CD4-positive, alpha-beta T cell treated with Interleukin-21 for 1 hour (primary cell): Measurements from ENCODE around the gene PHLPP1.

ENCODE experiments used
- DNase-seq: peaks from one replicate; pipeline ENCODE4 v3.0.0-alpha.2; 2020

Gene PHLPP1

DNA sequence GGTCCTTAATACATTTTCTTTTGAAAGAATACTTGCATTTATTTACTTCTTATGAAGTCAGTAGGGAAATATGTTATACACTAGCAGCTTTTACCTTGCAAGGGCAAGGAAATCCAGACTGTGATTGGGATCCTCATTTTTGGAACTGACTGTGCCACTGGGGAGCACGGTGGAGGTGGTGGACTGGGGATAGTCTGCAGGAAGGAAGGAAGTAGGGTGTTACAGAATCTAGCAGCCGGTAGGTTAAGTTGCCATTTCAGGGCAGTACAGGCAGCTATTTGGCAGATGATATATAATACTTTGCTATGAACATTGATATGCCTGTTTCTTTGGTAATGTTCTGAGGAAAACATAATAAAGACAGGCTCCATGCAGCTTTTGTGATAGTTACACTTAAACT, 238.3 kb downstream of the PHLPP1 start:
- no peak for DNase-seq

DNA sequence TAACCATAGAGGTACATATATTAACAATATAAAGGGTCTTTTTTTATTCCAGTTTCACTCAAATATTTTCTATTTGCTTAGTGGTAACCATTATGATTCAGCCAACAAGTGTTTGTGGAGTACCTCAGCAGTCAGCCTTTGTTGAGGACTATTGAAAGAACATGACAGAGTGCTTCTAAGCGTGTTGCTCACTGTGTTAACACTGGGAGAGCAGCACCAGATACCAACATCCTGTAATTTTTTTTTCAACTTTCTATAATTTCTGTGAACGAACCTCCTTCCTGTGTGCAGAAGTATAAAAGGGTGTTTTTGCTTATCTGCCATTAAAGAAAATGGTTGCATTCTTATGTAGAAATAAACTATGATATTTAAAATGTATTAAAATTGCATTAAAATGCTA, 239.0 kb downstream of the PHLPP1 start:
- no peak for DNase-seq

DNA sequence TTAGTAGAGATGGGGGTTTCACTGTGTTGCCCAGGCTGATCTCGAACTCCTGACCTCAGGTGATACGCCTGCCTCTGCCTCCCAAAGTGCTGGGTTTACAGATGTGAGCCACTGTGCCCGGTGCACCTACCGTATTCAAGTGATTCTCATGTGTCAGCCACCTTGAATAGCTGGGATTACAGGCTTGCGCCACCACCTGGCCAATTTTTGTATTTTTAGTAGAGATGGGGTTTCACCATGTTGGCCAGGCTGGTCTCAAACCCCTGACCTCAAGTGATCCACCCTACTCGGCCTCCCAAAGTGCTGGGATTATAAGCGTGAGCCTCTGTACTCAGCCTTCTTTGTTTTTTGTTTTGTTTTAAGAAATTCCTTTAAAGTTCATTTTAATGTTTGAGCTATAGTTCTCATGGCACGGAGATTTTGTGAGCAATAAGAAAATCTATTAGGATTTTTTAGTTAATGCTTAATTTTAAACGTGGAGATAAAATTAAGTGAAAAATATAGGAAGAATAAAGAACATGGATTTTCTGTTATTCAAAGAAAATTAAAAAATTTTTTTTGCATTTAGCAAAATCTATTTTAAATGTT, 242.6 kb downstream of the PHLPP1 start:
- peak; percentile 54 for DNase-seq

DNA sequence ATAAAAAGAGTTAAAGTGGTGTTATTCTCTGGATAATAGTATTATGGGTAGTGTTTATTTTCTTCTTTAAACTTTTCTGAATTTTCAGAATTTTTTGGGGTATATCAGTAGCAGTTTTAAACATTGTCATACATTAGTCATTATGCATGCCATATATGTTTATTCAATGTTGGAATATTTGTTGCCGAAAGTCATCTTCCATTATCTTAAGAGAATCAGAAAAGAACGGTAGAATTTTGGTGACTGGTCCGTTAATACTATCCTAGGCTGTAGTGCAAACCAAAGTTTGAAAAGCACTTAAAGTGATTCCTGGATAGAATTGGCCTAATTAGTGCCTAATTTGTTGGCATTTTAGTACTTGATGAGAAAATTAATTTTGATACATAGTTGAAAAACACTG, 244.1 kb downstream of the PHLPP1 start:
- DNase-seq: no peak

DNA sequence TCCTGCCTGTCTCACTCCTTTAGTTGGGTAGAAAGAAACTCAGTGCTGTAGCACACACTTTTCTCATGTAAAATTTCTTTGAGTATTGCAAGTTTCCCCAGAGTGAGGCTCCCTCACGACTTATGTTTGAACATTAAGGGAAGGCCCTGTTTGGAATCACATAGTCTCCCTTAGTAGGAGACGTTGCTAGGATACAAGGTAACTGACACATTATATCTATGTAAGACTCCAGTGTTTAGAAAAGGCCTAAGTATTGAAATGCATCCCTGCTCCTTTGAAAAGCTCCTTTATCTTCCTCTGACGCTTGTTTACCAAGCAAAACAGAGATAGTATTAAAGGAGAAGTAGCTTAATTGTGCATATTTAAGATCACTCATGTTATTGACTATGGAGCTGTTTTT, 248.2 kb downstream of the PHLPP1 start:
- no peak for DNase-seq

DNA sequence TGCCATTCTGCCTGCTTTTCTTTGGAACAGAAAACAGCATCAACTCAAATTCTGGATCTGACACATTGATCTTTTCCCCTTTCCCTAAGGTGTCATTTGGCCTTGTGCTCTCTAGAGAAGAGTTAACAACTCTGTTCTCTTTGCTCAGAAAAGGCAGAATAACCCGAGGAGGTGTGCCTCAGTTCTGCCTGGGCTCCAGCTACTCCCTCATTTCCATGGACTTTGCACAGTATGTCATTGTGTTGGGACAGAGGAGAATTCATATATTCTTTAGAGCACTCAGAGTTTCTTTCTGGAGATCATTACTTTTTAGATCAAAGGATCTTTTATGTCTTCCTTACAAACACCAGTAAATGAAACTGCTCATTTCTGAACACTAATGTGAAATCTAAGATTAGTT, 249.1 kb downstream of the PHLPP1 start:
- DNase-seq: no peak

DNA sequence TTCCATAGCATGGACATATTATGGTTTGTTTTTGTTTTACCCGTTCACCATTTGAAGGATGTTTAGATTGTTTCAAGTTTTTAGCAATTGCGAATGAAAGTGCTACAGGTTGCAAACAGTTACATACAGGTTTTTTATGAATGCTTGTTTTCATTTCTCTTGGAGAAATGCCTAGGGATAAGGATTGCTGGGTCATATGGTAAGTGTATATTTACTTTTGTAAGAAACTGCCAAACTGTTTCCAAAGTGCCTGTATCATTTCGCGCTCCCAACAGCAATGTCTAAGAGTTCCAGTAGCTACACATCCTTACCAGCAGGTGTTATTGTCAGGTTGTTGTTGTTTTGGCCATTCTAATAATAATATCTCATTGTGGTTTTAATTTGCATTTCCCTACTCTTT, 251.7 kb downstream of the PHLPP1 start:
- no peak for DNase-seq

DNA sequence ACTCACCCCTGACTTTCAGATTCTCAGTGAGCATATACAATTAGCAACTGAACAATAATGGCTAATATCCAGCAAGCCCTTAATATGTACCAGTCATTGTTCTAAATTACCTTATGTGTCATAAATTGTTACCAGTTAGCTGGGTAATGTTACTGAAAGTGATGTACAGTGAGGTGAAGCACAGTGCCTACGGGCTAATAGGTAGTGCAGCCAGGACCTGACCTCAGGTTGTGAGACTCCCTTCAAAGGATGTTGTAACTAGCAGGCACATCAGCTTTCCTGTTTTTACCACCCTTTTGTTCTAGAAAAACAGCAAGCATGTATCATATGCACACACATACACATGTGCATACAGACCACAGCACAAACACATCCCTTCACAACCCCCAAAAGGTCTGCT, 258.3 kb downstream of the PHLPP1 start:
- DNase-seq: no peak

DNA sequence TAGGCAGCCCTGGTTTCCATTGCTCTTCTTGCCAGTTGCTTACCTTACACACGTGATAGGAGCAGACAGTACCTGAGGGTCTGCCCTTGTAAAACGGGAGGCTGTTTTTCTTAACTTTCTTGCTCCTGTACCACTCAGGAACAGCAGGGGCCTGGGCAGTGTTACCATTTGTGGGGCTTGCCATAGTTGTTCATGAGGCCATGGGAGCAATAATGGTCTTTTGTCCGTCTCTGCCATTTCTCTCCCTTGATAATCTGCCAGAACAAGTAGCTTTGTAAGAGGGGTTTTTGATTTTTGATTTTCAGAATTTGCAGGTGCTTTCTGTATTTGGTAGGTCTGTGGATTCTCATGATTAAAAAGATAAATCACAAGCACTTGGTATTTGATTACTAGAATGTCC, 259.0 kb downstream of the PHLPP1 start:
- DNase-seq: no peak

DNA sequence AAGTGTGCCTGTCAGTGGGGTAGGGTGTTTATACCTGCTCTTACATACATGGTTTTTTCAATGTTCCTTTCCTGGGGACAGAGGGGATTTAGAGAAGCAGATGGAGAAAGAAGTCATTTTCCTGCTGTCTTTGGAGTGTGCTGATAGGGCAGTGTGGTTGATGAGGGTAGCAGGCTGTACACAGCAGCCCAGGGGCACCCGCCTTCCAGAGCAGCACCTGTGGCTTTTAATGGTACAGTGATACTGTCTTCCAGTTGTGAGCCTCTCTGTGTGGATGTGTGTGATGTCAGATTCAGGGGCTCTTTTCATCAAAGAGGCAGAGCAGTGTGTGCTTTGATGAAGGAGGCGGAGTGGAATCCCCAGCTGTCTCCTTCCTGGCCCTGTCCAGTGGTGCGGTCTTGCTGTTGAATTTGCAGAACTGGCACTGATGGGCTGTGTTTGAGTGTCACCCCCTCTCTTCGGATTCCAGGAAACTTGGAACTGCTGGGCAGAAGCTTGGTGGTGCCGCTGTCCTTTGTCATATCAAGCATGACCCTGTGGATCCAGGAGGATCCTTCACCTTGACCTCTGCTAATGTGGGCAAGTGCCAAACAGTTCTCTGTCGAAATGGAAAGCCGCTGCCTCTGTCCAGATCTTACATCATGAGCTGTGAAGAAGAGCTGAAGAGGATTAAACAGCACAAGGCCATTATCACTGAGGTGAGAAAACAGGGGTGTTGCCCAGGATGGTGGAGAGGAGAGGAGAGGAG, 259.8 kb downstream of the PHLPP1 start:
- no peak for DNase-seq

DNA sequence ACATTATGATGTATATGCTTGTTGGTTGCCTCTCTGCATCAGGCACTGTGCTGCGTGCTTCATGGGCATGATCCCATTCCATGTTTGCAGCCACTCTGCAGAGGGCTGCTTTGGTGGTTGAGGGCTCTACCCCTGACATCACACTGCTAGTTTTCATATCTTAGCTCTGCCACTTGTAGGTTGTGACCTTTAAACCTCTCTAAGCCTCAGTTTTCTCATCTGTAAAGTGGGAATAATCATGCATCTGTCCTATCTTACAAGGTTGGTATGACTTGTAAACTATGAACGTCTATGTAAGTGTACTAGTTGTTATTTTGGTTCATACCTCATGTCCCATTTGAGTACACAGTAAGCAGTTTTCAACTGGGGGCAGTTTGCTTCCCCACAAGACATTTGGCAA, 260.4 kb downstream of the PHLPP1 start:
- DNase-seq: no peak

DNA sequence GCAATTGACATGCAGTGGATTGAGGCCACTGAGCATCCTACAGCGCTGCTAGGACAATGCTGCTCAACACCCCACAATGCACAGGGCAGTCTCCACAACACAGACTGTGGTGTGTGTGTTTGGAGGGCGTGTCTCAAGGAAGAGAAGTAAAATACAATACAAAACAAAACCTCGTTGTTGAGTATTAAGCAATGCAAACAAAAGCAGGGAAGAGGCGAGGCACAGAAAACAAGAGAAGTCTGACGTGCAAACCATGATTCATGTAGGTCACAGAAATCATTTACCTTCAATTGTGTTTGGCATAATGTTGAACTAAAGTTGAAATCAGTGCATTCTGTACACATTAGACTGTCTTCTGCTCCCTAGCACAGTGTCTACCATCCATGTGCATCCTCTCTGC, 260.9 kb downstream of the PHLPP1 start:
- no peak for DNase-seq

DNA sequence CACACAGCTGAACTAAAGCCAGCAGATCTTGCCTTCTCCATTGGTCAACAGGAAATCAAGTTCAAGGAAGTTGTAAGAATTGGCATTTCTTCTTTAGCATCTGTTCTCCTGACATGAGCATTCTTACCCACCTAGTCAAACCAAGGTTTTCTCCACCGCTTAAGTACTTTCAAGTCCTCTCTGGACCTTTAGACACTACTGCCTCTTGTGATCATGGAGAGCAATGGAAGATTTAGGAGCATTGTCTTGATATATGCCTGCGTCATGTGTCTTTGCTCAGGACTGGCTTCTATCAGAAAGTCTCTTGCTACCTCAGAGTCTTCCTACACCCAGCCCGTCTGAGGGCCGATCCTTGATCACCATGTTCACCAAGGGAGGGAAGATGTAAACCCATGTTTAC, 262.2 kb downstream of the PHLPP1 start:
- no peak for DNase-seq

DNA sequence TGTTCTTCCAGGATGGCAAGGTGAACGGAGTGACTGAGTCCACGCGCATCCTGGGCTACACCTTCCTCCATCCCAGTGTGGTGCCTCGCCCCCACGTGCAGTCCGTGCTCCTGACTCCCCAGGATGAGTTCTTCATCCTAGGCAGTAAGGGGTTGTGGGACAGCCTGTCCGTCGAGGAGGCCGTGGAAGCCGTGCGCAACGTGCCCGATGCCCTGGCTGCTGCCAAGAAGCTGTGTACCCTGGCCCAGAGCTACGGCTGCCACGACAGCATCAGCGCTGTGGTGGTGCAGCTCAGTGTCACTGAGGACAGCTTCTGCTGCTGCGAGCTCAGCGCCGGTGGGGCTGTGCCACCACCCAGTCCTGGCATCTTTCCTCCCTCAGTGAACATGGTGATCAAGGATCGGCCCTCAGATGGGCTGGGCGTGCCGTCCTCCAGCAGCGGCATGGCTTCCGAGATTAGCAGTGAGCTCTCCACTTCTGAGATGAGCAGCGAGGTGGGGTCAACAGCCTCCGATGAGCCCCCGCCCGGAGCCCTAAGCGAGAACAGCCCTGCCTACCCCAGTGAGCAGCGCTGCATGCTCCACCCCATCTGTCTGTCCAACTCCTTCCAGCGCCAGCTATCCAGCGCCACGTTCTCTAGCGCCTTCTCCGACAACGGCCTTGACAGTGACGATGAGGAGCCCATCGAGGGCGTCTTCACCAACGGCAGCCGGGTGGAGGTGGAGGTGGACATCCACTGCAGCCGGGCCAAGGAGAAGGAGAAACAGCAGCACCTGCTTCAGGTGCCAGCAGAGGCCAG, 263.1 kb downstream of the PHLPP1 start:
- no peak for DNase-seq

DNA sequence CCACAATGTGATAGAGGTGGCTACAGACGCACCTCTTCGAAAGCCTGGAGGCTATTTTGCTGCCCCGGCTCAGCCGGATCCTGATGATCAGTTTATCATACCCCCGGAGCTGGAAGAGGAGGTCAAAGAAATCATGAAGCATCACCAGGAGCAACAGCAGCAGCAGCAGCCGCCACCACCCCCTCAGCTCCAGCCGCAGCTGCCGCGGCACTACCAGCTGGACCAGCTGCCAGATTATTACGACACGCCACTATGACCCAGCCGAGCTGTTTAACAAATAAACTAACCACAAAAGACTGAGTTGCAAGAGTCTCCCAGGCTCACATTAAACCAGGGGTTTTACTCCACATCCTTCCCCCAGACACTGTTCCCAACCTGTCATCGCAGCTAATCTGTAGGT, 263.8 kb downstream of the PHLPP1 start:
- DNase-seq: no peak

DNA sequence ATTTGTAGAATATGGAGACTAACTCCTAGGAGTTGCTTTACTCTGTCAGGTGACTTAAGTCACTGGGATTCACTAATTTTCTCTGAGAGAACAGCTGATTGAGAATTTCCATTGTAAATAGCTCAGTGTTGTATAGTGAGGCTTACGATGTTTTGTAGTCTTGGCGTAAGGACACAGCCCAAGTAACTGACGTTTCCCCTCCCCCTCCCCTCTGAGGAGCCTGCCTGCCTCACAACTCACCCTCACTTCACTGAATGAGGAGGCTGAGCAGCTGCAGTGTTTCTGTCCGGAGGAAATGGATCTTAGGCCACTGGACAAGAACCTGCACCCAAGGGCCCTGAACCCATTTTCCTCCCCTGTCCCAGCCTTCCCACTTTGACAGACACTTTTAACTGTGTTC, 264.6 kb downstream of the PHLPP1 start:
- DNase-seq: no peak

DNA sequence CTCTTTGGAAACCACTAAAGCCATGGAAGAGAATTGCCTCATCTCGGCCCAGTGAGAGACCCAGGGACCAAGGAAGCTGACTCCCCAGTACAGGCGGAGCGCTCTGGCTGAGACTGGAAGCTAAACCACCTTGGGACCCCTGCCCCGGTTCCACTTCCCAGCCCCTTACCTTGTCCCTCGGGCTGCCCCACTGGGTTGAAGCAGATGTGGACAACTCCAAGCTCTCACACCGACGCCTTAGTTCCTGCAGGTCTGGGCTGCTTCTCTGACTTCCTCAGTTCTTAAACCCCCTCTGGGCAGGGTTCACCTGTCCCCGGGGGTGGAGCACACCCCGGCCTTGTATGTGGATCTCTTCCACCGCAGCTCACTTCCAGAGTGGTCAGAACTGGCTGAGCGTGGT, 266.2 kb downstream of the PHLPP1 start:
- DNase-seq: no peak

DNA sequence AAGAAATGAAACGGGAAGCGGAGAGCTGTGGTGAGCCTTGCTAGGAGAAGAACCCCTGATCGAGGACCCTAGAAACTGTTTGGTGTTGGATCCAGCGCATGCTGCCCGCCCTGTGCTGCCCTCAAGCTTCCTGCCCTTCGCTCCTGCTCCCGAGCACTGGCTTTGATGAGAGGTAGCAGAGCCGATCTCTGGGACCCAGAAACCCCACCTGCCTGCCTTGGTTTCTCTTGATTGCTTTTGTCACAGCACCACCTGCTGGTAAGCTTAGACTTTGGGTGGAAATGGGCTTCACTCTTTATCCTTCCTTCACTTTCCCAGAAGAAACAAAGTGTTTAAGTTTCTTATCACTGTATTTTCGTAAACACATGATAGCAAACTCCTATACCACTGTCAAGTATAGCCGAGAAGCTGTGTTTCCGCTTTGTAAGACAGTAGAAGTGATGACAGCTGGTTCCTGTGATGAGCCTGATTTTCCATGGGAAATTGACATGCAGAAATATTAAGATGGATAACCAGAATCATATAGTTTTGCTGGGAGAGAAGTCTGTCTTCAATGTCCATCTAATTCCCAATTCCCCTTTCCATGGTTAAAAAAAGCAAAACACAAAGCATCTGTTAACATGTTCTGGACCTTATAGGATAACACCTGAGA, 267.4 kb downstream of the PHLPP1 start:
- DNase-seq: peak; percentile 64

DNA sequence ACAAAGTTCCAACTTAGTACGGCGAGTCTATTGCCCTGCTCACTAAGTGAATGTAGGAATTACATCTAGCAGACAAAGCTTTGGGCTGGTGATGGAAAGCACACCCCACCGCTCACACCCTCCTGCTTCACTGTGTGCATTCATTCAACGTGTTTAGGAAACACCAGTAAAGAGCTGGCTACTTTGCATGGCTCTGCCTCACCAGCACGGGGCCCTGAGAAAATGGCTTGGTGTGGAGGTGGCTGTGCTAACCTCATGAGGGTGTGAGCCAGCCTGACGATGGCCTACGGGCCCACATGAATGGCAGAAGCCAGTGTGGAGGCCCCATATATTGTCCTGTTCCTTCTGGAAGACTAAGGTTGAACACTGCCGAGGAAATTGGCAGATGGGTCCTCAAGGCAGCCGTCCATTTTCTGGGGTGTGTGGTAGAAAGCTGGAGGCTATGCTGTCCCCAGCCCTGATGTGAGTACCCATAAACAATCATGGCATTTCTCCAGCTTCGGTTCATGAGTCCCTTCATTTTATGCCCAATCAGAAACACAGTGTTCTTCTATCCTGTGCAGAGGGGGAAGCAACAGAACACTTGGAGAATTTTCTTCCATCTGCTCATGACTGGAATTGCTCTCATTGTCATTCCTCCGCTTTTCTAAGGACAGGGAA, 269.4 kb downstream of the PHLPP1 start:
- no peak for DNase-seq

DNA sequence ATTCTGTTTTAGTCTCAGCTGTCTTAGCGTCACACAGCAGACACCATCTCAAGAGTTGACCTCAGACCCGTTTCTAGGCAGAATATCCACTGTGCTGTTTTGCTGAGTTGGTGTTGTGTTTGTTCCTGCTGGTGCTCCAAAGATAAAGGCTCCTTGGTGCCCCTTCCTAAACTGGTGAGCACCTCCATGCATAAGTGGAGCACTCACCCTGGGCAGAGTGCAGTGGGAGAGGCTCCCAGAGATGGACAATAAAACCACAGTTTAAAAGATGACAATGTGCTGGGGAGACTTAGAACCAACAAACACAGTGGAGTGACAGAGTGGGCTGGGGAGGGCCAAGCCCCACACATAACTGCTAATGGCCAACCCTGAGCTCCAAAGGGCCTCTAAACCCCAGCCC, 271.1 kb downstream of the PHLPP1 start:
- DNase-seq: no peak

DNA sequence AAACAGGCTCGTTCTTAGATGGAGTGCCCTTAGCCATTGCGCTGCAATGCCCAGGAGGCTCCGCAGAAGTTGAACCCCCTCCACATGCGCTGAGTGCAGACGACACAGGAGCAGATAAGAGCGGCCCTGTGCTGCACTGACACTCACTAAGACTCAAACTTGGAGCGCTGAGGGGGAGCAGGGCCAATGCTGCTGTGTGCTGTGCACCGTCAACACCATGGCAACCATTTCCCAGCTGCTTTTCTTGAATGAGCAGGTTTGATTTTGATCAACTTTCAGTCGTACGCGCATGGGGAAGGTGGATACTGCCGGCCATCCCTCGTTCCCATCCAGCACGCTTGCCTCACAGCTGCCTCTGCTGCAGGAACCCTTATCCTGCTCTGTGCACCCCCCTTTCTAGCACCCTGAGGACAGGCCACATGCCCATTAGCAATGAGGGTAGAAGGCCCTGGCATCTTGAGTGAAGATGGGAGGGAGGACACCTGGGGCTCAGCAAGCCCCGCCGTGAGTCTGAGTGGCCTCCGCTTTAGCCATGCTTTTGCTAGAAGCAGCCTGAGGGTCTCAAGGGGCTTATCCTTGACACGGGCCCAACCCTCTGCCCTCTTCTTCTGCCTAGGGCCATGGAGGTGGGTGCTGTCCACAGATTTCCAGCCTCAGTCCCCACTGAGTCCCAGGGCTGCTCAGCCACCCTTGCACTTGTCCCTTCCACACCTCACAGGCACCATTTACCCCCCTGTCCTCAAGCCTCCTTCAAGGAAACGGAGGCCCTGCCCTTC, 271.9 kb downstream of the PHLPP1 start:
- DNase-seq: no peak

DNA sequence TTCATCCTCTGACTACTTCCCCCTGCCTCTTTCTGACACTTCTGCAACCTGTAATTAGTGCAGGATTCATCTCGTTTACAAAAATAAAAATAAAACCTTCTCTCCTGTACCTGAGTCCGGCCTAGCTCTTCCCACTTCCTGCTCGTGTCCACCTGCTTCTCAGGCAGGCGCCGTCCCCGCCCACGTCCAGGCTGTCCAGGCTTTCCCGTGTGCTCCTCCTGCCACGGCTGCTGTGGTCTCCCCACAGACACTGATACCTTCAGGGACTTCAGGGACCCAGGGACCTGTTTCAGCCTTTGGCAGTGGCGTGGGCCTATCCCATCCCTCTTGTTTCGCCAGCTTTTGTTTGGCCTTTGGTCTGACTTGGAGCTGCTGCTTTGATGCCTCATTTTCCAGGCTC, 272.5 kb downstream of the PHLPP1 start:
- DNase-seq: no peak
